Brain microvascular endothelial cell (primary cell): ENCODE results near the gene HBEGF.
A peak's percentile ranks its signal among the peaks of the same experiment; 100 is the strongest.

Experiments used
- DNase-seq: peaks from one replicate; pipeline ENCODE4 v3.0.0-alpha.2; 2020
- H3K27ac ChIP-seq: fragments of 250-450 bp; sonication (Bioruptor Pico); 2 replicates; pipeline ENCODE4 v1.5.1; 2020; ENCODE audit warnings: mild to moderate bottlenecking, moderate library complexity
- H3K27me3 ChIP-seq: fragments of 250-450 bp; sonication (Bioruptor Pico); replicated peaks from 2 replicates; pipeline ENCODE4 v1.5.1; 2020; ENCODE audit warnings: mild to moderate bottlenecking
- H3K36me3 ChIP-seq: fragments of 250-450 bp; sonication (Bioruptor Pico); replicated peaks from 2 replicates; pipeline ENCODE4 v1.5.1; 2020; ENCODE audit warnings: mild to moderate bottlenecking
- H3K4me3 ChIP-seq: 2 replicates; pipeline ENCODE4 v1.5.1; 2011; ENCODE audit warnings: low read depth, mild to moderate bottlenecking, control low read depth, low read length, moderate library complexity
- CTCF ChIP-seq: IDR thresholded peaks from 2 replicates; pipeline ENCODE4 v1.5.1; 2011; ENCODE audit warnings: low read depth, mild to moderate bottlenecking, moderate library complexity, low read length, control low read depth, inconsistent platforms; ENCODE audit errors: missing control alignments
- in situ Hi-C: cut with HindIII; loops from 2 replicates; pipeline ENCODE4 v1.10.0; 2017; ENCODE audit warnings: low sequenced_read_pairs, low pct_ligation_motif_present

Gene HBEGF

GRCh38 chr5:140317859-140318258 lies 28.5 kb downstream of the HBEGF start:
- in situ Hi-C loops = no loop called here
- no peak for TF ChIP-seq CTCF
- peak; percentile 61 for DNase-seq
- no peaks in the 10 kb centered on the region for H3K36me3 ChIP-seq
- H3K27ac ChIP-seq = peak overlapping the region; percentile 29
- no peaks in the 10 kb centered on the region for H3K27me3 ChIP-seq
- no peak overlapping the region for H3K4me3 ChIP-seq

- no peak for TF ChIP-seq CTCF
- no peak for DNase-seq
- Histone ChIP-seq H3K36me3 (no peaks in the 10 kb centered on the region), H3K4me3 (no peak overlapping the region), H3K27ac (peak overlapping the region; percentile 92), H3K27me3 (no peaks in the 10 kb centered on the region)
- in situ Hi-C loops = no loop called here
Observed at GRCh38 chr5:140312791-140313189, 33.6 kb downstream of the HBEGF start.

GRCh38 chr5:140312067-140312790 lies 34.2 kb downstream of the HBEGF start:
- in situ Hi-C loops = no loop called here
- peak; percentile 97 for DNase-seq
- Histone ChIP-seq H3K27me3 (no peaks in the 10 kb centered on the region), H3K36me3 (no peaks in the 10 kb centered on the region), H3K27ac (peak overlapping the region; percentile 92), H3K4me3 (no peak overlapping the region)
- no peak for TF ChIP-seq CTCF

GRCh38 chr5:140311011-140311467 lies 35.4 kb downstream of the HBEGF start:
- peak; percentile 96 for DNase-seq
- in situ Hi-C loops = no loop called here
- TF ChIP-seq CTCF = no peak
- Histone ChIP-seq H3K36me3 (no peaks in the 10 kb centered on the region), H3K27me3 (no peaks in the 10 kb centered on the region), H3K27ac (peak overlapping the region; percentile 92), H3K4me3 (no peak overlapping the region)

GRCh38 chr5:140310434-140310833 lies 36.0 kb downstream of the HBEGF start:
- Histone ChIP-seq H3K27me3 (no peaks in the 10 kb centered on the region), H3K4me3 (no peak overlapping the region), H3K36me3 (no peaks in the 10 kb centered on the region), H3K27ac (peak overlapping the region; percentile 92)
- no peak for TF ChIP-seq CTCF
- no peak for DNase-seq
- in situ Hi-C loops = no loop called here
